ENCODE measurements around the gene STC2.
"Not testable (repeated sequence)": the region's sequence is repeated elsewhere in the genome, so short reads cannot be mapped to it uniquely, and the experiment has no call there.

STC2 gene

DNA sequence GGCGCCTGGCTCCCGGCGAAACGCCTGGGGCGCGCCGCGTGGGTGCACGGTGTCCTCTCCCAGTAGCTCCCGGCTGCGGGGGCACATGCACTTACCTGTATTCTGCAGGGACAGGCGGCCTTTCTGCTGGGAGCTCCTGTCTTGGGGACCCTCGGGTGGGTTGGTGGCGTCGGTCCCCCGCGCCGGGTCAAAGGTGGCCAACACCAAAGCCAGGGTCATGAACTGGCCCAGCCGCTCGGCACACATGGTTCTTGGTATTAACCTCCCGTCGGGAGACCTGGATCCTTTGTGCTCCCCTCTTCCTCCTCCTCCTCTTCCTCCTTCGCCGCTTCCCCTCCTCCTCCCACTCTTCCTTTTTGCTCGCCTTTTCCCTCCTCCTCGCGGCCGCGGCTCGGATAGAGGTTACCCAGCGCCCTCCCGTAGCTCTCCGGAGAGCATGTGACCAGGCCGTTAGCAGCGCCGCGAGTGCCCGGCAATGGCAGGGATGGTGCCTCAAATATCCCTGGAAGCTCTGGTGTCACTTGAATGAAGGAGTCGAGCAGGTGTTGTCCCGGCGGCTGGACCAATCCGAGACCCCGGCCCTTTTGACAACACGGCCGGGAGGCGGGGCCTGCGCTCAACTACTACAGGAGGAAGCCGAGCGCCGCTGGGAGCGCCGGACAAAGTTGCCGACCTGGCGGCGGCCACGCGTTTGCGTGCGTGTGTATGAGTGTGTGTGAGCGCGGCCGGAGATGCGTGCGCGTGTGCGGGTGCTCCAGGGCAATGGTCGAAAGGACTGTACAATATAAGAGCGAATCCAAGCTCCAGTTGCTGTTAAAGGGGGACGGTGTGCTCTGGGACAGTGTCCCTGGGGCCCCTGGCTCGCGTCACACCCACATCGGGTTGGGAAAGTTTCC, at the start of gene STC2:
Gene STC2 (minus strand): TSS at position 467 of the 896 bp plus-strand sequence. CDS start 221 bp downstream, at position 246.
- DNase-seq: peak; percentile 76 to 83

DNA sequence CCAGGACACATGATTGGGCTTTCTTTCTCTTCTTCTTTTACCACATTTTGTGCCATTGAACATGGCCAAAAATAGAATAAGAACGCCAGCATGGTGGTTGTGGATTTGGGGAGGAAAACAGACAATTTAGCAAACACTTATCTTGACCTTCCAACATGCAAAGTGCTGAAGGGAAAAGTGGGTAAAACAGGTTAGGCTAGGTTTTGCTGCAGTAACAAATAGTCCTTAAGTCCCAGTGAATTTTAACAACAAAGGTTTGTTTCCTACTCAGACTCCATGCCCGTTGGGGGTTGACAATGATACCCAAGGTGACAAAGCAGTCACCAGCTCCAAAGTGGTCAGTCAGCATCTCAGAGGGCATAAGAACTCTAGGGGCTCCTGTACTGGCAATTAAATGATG, 43.2 kb upstream of the STC2 start:
- no peak for DNase-seq

DNA sequence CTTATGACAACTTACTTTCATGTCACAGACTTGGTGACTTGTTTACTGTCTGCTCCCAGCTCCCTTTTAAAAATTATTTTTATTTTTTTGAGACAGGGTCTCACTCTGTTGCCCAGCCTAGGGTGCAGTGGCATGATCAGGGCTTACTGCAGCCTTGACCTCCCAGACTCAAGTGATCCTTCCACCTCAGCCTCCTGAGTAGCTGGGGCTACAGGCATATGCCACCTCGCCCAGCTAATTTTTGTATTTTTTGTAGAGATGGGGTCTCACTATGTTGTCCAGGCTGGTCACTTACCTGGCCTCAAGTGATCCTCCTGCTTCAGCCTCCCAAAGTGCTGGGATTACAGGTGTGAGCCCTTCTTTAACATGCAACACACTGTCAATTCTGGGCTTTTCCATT, 35.2 kb upstream of the STC2 start:
- not testable (repeated sequence) for DNase-seq

- no peak for DNase-seq
These were observed 27.3 kb upstream of the STC2 start for GRCh38 chr5:173355561-173355960.

GRCh38 chr5:173354645-173355044, 26.4 kb upstream of the STC2 start:
- no peak for DNase-seq

DNA sequence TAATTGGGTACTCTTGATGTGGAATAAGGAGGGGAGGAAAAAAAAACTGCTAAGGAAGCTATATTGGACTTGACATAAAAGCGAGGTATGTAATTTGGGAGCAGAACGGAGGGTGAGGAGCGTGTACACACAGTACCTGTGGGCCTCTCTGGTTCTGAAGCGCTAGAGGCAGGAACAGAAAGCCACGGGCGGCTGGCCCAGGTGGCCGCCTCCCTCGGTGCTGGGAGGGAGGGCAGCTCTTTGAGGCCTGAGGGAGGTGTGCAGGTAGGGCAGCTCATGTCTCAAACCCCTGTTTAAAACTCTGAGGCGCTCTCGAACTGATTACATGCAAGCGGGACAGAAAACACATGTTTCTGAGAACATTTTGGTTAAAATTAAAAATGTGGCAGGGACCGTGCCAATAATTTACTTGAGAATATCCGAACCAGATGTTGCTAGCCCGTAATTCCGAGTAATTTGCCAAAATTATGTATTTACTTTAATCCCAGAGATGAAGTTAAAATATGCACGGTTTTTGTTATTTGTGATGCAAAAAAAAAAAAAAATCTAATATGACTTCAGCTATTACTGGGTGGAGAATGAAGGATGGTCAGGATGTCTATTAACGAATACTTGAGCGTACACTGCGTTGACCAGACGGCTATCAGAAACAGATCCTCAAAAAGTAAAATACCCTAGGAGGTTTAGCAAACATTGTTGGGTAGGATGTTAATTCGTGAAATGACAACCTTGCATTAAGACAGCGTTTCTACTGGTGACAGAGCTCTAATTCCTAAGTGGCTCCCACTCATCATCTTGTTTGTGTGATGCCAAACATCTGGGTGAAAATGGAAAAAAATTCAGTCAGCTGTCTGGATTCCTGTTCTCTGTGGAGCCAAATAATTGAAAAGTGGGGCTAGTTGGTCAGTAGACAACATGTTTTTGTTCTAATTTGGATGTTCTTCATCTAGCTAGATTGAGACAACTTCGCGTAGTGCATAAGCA, 24.4 kb upstream of the STC2 start:
- no peak for DNase-seq

- no peak for DNase-seq
These were observed 14.9 kb upstream of the STC2 start for GRCh38 chr5:173342813-173343755.

GRCh38 chr5:173341961-173342430, 13.8 kb upstream of the STC2 start:
- no peak for DNase-seq

DNA sequence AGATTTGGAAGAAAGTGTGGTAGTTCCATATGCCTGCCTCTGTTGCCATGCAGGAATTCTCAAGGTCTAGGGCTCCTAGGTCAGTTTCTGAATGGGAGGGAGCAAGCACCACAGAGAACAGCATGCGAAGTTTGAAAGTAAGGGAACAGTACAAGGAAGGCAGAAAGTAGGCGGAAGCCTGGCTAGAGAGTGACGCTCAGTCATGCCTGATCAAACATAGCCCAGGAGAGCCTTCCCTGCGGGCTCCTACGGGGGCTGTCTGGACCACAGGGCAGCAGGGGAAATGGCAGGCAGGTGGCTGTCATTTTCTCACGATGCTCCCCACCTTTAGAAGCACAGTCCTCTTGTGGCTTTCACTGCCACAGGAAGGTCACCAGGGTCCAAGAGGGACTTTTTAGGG, 12.8 kb upstream of the STC2 start:
- DNase-seq: no peak

- no peak for DNase-seq
These were observed 12.2 kb upstream of the STC2 start for GRCh38 chr5:173340451-173340850.

- no peak for DNase-seq
These were observed 11.1 kb upstream of the STC2 start for GRCh38 chr5:173339286-173339685.

DNA sequence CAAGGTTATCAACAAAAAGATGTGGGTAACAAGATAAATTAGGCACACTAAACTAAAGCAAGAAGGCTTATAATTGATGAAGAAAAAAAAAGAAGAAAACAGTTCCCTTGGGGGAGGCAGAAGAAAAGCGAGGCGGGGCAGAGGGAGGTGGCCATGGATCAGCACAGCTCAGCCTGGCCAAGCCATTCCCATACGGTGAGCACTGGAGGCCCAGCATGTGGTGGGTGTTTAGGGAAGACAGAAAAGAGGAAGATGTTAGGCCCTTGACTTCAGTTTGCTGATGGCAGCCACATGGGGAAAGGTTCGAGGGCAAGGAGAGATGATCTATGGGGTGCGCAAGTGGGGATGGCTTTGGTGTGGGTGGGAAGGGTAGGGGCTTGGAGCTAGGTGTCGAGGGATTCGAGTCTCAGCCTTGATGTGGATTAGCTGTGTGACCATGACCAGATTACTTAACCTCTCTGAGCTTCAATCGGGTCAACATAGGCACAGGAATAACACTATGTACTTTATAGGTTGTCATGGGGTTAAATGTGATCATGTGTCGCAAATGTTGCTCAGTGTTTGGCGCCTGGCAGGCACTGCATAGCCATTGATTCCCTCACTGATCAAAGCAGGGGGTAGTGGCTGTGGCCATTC, 10.3 kb upstream of the STC2 start:
- no peak for DNase-seq

- no peak for DNase-seq
These were observed 6.6 kb upstream of the STC2 start for GRCh38 chr5:173334808-173335207.

DNA sequence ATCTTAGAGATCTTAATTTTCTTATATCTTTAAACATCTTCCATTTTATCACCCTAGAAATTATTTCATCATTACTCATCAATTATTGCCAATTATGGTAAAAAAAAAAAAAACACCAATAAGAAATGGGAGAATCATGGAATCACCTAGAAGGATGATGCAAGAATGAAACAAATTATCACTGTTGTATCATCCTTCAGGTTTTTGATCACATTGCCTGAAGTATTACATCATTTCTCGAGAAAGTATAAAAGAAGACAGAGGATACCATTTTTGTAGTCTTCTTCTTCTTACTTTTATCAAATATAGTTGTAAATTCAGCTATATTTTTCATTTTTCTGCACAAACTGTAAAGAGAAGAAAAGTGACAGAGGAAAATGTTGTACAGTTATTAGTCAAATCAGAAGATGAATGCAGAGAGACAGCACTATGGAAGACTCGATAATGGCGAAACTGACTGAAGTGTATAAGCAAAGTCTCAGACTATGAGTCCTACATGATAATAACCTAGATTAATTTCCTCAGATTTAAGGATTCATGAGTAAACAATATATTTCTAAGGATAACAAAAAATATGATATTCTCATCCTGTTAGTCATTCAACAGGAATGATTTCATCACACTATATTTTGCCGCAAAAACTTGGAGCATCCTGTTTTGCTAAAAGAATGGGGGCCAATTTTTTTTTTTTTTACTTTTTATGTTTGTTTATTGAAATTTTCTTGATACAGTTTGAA, 5.9 kb upstream of the STC2 start:
- DNase-seq: no peak

DNA sequence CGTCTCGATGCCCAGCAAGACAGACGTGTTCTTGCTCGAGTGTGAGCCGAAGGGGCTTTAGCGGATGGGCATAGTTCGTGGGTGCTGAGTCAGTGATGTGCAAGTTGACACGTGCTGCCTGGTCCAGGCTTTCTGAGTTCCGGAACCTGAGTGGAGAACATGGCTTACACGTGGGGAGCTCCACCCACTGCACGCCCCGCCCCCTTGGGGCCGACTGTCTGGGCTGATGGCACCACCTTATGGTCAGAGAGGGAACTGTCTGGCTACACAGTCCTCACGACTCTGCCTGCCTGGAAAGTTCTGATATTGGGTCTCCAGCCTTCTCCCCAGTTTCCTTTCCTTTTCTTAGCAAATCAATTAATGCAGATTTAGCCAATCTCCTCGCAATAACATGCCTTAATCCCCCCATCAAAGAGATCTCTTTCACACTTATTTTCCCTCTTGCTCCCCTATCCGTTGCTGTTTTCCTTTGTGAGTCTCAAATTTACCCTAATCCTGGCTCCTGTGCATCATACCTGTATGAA, 3.8 kb upstream of the STC2 start:
- peak; percentile 90 to 92 for DNase-seq

GRCh38 chr5:173331287-173331686, 3.1 kb upstream of the STC2 start:
- no peak for DNase-seq

DNA sequence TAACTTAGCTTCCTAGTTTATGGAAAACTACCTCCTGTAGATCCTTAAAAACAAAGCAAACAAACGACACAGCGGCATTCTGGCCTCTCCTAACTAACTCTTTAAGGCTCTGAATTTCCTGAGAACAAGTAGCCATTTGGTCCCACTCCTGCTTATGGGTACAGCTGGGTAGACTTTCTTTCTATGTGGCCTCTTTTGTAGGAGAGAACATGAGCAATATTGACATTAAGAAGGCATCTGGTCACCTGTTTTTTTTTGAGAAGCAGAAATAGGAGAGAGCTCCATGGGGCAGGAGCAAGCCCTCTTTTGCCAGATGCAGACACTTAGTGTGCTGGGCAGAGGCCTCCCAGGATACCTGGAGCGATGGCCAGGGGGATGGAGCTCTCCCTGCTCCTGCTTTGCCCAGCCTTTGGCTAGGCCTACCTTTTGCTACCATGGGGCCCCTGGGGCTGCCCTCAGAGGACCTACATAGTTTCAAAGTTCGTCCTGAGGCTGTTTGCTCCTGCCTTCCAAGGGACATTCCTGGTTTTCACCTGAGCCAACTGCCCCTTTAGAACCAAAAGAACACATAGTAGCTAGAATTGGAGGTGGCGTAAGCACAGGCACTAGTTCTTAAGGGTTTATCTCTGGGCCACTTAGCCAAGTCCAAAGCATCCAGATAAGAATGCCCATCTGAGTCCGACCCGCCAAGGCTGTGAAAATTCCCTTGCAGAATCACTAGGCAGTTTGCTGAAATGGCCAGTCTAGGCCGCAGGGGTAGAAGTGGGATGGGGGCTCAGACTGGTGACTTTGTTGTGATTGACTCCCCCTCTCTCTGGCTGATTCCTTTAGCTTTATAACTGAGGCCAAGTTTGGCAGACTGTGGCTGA, 2.4 kb upstream of the STC2 start:
- no peak for DNase-seq

DNA sequence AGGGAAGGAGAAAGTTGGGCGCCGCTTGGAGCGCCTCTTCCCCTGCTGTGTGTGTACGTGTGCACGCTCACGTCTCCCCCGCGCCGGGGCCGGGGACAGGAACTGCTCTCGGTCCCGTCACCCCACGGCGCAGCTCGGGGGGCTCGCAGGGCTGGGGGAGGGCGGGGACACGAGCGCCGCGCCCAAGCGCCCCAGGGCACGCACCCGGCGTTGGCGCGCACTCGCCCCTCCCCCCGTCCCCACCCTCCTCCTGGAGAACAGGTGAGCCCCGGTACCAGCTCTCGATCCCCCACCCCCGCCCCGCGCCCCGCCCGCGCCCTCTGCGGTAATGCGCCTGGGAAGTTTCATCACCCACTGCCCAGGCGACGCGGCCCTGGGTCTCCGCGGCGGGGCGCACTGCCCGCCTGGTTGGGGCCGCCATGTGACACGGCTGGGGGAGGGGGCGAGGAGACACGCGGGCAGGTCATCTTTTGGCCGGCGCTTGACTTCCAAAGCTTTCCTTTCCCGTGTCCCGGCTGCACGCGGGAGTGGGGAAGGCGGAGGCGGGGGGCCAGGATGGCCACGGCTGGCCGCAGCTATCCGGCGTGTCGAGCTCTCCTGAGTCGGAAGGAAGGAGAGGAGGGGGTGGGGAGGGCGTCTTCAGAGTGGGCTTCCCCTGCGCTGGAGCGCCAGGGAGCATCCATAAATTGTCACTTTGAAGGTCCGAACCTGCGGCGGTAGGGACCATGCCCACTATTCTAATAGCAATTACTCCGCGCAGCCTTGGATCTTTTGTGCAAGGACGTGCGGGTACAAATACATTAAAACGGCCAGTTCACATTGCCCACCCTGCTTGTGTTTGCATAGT, 1.5 kb upstream of the STC2 start:
- DNase-seq: peak; percentile 65 to 75

All from activated CD4-positive, alpha-beta T cell treated with anti-CD3 and anti-CD28 coated beads, Interleukin-2, amount 50 U/mL, for 48 hours (primary cell).